Hematopoietic multipotent progenitor cell treated with erythropoietin and hydrocortisone succinate and interleukin-3 and kit ligand, for 8 days (in vitro differentiated cells): ENCODE results near the gene ROR2.
A peak's percentile ranks its signal among the peaks of the same experiment; 100 is the strongest.
"Not testable (repeated sequence)": the region's sequence is repeated elsewhere in the genome, so short reads cannot be mapped to it uniquely, and the experiment has no call there.

Experiments
- DNase-seq: peaks from one replicate; pipeline ENCODE4 v3.0.0-alpha.2; 2015

The ROR2 gene

DNA sequence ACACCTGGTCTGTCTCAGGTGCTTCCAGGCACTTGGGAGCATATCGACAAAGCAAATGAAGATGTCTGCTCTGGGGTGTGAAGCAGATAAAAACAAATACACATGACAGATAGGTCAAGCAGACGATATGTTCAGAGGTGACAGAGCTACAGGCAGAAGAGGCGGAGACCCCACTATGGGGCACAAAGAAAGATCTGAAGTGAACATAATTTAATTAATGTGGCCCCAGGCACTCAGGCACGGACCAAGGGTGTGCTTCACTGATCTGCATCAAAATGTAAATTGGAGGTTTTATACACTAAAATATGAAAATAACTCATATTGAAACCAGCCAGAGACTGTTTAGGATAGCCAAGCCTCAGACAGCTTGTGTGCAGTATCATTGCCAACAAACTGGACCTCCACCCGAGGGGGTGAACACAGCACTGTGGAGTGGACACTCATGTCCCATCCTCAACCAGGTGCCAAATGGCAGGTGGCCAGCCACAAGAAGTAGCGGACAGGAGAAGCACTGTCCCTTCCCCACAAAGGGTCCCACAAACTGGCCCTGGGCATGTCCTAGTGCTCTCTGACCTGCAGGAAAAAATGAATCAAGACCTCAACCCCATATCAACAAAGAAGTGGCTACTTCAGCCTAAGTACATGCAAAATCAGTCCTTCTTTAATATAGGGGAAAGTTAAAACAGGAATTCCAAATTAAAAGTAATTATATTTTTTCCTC lies 29.2 kb downstream of the ROR2 start:
- DNase-seq, result no peak

DNA sequence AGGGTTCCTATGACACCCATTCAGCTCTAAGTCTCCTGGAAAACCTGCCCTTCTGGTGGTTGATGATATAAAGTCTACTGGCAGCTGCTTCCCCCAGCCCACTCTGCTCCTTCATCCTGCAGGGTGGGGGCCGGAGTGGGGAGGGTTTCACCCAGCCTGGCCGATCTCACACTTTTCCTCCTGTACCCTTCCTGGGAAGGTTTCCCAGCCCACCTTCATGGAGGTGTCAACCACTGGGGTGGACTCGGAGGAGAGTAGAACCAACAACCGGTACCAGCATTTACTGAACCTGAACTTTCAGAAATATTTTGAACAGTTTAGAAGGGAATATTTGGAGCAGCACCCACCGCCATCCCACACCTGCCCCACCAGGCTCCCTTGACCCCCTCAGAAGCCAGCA lies 30.4 kb downstream of the ROR2 start:
- DNase-seq, result no peak

DNA sequence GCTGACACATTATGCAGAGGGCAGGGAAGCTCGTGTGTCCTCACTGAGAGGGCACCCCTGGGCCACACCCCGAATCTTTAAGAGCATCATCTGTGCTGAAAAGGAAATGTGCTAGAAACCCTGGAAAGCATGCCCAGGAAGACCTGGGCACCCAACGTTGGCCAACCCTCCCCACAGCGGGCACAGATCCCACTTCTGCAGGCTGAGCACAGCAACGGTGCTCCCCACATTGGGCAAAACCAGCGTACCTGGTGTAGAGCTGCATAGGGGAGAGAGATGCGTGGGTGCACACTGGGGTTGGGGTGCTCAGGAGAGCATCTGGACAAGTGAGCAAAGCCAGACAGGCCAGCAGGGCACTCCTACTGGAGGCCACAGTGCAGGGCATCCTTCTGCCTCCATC lies 32.6 kb downstream of the ROR2 start:
- no peak for DNase-seq

DNA sequence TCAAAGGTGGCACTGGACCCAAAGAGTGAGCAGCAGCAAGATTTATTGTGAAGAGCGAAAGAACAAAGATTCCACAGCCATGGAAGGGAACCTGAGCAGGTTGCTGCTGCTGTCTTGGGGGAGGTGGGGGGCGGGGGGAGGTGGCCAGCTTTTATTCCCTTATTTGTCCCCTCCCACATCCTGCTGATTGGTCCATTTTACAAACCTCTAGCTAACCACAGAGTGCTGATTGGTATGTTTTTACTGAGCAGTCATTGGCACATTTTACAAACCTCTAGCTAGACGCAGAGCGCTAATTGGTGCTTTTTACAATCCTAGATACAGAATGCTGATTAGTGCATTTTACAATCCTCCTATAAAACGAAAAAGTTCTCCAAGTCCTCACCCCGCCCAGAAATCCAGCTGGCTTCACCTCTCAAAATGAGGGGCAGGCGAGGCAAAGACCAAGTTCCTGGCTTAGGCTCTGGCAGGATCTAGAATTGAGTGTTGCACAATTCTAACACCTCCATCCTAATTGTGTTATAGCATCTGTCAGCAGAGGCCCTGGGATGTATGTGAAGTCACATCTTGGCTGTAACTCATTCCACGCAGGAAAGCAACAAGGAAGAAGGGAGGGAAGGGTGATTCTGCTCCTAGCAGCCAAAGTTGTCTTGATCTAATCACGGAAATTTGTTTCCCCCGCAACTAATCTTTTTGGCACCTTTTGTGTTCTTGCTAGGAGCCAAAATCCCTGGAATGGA lies 34.3 kb downstream of the ROR2 start:
- DNase-seq, result no peak

DNA sequence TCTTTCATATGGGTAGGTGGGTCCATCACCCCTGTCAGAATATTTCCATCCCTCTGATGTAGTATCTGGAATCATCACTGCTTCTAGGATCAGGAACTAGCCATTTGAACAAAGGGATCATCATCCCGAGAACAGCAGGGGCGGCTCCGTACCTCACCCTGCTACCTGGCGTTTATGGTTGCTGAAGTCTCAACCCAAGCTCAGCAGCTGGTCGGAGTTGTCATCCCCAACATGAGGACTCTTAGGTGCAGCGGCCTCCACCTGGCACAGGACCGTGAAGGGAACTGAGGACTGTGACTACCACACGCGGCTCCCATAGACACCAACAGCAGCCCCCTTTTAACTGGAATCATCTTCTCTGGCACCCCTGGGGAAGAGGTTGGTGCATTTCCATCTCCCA lies 35.1 kb downstream of the ROR2 start:
- DNase-seq, result no peak

DNA sequence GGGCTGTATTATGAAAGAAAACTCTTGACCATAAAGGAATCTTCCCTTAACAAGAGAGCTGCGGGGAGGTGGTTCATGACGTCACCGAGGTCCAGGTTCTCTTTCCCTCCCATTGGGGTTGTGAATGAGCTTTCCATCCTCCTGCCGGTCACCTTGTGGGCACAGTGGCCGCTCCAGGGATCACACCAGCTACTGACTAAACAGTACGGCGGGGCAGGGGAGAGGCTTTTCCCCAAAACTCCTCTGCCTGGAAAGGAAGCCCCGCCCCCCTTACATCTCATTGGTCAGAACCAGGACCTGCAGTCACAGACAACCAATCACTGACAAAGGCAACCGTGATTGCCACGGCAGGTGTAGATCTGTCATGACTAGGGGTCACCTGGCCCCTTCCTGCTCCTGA lies 35.6 kb downstream of the ROR2 start:
- DNase-seq, result no peak

DNA sequence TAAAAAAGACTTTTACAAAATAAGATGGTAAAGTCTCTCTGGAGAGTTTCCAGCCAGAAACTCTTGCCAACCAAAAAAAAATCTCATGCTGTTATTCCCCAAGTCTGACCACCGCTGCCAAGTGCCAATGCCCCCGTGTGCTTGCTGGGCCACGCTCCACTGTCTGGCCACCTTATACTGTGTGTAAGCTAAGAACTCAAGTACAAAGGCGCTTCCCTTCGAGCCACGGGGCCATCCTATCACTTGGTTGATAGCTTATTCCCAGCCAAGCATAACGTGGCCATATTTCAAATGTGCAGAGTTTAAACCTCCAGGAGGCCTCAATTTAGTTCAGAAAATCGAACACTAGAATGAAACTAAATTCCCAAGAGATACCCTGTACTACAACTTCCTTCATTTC lies 36.0 kb downstream of the ROR2 start:
- DNase-seq, result no peak

DNA sequence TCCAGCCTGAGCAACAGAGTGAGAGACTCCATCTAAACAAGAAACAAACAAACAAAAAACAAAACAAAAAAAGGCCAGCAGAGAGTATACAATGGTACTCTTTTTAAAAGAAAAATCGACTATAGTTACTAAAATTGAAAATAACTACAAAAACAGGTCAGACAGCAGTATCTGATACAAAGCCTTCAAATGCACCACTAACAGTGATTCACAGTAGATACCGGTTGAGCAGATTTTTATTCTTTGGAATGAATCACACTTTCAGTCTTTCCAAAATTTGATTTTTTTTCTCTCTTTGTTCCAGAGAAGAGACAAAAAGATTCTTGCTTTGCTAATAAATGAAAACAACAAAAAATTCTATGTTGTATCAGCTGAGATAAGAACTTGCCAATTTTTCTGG lies 36.9 kb downstream of the ROR2 start:
- no peak for DNase-seq

DNA sequence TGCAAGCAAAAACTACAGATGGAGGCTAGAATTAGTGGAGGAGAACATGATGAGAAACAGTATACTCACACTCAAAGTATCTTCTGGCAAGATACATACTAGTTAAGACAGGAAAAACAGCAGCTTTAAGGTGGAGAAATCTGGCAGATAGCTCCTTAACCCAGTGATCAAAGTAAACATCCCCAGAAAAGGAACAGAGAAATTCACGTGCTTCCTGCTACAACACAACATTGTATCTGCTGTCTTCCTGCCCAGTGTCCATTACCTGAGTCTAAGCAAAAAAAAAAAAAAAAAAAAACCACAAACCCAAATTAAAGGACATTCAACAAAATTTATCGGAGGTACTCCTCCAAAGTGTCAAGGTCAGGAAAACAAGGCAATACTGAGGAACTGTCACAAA lies 38.4 kb downstream of the ROR2 start:
- DNase-seq, result no peak

DNA sequence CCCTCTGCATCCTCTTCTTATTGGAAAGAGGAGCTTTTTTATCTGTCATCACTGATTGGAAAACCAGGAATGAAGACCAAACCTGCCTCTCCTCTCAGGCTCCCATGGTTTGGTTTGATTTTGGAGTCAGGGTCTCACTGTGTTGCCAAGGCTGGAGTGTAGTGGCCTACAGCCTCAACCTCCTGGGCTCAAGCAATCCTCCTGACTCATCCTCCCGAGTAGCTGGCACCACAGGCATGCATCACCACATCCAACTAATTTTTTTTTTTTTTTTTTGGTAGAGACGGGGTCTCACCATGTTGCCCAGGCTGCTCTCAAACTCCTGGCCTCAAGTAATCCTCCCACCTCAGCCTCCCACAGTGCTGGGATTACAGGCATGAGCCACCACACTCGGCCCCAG lies 40.8 kb downstream of the ROR2 start:
- not testable (repeated sequence) for DNase-seq

DNA sequence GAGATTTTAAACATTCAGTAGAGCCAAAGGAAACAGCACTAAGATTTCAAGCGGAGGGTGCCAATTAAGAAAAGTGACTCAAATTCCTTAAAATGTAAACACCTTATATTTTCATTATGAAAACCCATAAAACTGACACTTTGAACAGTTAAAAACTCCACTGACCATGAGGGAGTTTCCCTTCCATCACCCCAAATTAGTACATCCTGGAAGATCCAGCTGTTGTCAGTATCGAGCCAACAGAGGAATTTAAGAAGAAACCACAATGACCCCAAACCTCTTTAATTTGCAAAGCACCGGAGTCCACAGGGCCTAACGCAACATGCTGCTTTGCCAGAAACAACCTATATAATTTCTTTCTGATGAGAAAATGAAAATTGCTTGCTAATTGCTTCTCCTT lies 41.3 kb downstream of the ROR2 start:
- DNase-seq, result no peak

DNA sequence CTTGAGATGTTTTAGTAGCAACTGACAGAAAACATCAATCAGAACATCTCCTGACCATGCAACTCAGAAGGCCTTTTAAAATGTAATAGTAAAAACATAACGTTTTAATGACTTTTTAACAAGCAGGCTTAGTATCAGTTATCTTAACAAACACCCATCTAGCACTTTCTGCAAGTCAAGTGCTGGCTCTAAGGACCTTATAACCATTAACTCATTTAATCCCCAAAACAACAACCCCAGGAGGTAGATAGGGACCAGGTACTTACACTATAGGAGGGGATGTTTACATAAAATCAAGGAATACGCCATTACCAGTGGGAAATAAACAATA lies 41.8 kb downstream of the ROR2 start:
- no peak for DNase-seq

DNA sequence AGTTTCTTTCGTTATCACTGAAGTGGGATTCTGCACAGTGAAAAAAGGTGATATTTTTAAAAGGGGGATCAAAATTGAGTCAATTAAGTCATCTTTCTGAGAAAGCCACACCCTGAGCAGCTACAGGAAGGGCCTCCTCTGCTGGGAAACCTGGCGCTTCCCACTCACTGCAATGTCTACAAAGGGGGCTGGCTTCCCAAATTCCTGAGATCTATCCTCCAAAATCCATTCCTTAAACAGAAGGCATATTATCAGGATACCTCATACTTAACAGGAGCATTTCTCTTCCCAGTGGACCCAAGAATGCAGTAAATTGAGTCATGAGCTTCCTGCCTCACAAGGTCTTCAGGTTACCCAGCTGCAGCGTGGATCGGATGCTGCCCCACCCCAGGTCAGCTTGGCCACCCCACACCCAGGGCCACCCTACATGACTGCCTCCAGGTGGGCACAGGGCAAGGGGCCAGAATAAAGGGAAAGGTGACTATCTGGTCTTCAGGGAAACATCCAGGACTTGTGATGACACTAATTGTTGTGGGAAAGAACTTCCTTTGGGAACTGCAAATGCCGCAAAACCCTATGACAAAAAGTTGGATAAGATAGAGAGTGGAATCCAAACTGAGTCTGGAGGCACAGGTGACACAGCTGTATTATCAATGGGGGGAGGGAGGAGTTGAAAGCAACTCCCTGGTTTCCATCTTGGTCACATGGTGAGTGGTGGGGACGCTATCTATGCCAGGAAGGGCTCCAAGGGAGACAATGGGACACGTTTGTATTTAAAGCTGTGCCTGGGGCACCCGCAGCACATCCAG lies 42.3 kb downstream of the ROR2 start:
- DNase-seq, result peak; percentile 46

DNA sequence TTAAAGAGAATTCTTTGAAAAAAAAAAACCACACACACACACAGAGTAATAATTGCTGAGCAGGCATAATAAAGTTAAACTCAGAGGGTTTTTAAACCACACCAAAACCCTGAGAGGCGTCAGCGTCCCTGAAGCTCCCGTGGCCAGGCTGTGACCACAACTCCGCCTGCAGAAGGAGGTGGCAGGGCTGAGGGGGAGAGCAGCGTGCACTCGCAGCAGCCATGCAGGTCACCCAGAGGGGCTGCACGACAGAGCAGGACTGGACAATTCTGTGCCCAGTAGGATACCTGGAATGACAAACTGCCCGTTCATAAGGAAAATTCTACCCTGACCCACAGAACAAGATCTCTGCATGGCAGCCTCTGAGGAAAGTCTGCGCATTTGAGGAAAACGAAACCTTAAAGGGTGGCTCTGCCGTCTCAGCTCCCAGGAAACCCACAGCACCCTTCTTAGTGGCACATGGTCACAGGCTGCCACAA lies 44.0 kb downstream of the ROR2 start:
- DNase-seq, result peak; percentile 76

DNA sequence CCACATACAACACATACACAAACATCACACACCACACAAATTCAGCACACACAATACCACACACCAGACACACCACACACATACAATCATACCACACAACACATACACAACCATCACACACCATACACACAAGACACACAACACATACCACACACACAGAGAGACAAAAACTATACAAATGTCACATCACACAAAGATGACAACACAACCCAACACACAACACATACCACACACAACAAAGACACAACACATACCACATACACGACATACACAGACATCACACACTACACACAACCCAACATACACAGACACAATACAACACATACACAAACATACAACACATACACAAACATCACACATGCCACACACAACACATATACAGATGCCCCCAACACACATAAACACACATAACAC lies 44.8 kb downstream of the ROR2 start:
- DNase-seq, result peak; percentile 20

DNA sequence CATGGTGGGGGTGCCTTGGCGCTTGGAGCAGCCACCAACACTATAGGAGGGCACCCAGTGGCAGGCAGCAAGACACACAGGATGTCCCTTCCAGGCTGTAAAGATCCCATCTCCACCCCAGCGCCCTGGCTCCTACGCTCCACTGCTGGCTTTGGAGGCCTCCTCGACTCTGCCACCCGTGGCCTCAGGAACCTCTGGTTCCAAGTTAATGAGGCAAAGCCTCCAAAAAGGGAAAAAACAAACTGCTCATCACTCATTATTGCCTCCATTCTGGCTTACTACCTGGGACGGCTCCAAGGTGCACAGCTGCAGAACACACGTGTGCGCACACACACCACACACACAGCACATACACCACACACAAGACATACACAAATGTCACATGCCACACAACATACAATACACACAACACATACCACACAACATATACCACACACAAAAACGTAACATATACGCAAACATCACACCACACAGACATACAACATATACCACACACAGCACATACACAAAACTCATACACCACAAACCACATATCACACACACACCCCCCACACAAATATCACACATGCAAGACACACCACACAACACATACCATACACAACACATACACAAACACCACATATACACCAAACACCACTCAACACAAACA lies 45.3 kb downstream of the ROR2 start:
- DNase-seq, result peak; percentile 22

DNA sequence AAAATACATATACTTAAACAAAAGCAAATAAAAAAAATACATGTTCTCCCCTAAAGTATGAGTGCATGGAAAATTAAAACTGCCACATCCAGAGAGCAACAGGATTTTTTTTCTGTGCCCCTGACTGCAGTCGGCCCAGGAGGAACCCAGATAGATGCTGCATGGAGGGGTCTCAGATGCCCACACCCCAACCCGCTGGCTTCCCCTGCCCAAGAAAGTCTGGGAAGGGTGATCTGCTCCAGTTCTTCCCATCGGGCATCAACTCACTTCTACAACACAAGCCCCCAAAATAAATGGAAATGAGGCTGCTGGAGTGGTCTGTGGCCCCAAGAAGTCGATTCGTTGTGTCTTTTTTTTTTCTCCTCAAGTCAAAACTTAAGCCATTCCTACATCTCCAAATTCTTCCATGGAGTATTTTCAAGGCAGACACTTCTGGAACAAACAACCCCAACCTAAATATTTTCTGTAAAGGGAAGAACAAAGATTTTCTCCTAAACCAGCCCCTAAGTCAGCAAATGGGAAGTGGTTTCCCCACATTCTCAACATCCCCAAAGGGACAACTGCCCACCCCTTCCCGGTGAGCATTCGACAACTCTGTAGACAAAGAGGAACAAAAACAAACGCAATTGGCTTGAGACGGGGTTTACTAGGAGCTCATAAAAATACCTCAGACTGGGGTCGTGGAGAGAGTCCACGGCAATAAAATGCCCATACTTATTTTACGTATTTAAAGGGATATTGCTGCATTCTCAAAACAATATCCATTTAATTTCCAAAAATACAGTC lies 46.7 kb downstream of the ROR2 start:
- DNase-seq, result peak; percentile 1

DNA sequence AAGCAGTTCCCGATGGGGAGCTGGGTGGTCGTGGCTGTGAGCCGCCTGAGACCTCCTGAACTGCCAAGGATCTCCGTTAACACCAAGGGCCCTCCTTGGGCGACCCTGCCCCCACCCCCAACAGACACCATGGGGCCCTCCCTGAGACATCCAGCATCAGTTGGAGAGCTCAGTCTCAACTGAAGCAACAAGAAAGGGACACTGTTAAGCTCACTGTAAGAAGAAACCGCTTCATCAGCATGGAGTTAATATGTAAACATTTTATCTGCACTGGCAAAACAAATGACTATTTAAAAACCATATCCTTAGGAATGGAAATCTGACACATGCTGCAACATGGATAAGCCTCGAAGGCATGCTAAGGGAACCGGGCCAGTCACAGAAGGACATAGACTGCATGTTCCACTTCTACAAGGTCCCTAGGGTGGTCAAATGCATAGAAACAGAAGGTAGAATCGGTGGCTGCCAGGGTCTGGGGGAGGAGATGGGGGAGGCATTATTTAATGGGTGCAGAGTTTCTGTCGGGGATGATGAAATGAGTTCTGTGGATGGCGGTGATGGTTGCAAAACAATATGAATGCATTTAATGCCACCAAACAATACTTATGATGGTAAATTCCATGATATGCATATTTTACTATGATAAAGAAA lies 47.4 kb downstream of the ROR2 start:
- DNase-seq, result no peak

DNA sequence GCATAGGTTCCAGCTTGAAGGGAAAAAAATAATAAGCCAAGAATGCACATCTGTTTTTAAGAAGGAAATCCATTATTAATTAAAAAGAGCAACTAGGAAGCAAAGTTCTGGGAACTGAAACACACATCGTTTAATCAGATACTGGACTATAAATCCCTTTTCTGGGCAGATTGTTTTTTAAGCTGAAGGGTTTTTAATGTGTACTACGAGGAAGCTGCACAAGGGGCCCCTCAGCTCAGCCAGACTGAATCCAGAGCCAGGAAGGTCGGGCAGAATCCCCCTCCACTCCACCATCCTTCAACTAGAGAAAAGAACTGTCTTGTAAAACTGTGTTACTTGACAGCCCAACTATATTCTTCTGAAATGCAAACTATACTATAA lies 49.2 kb downstream of the ROR2 start:
- no peak for DNase-seq

DNA sequence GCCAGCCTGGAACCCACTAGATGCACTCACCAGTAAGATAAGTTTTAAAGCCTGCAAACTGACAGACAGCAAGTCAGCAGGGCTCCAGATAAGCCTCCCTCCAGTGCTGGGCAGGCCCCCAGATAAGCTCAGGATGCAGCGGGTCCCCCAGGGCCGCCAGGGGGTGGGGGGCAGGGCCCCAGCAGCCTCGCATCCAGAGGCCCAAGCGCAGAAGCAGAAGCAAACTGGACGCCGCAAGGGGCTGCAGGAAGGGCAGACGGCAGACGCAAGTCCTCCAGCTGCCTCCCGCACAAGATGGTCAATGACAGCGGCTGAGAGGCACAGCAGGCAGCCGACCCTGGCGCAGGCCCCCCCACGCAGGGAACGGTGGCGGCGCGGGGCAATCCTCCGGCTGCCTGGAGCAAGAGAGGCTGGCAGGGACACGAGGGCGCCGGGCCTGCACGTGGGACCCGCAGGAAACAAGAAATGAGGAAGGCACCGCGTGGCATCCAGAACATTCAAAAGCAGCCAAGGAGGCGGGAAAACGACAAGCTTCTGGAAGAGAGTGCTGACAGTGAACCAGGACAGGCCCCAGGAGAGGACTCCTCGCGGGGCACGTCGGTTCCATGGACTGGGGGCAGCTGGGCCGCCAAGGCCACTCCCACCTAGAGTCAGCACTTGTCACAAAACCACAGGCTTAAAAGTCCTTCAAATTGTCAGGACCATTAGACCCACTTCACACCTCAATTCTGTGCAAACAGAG lies 49.8 kb downstream of the ROR2 start:
- DNase-seq, result peak; percentile 81

DNA sequence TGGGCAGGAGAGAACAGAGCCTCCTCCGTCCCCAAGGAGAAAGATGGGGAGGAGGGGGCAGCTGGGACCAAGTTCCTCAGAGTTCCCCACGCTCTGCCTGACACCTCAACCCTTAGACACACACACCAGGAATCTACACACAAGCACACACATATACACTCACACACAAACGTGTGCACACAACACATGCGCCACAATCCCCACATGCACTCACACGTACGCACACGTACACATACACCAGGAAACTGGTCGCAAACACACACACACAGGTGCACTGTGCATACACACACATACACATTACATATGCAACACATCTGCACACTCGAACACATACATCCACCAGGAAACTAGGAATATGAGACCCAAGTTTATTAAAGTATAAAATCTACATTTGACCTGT lies 50.4 kb downstream of the ROR2 start:
- DNase-seq, result no peak
